WTC11 (cell line): ENCODE data around the gene RFK. TPM values are rescaled to one million over a fixed set of nuclear protein-coding genes. Genes with fewer than 3 reads are reported as not detected.

ENCODE experiments used
- ATAC-seq: fragments of 200-7000 bp; cut with Tn5 transposase; 2 replicates; pipeline ENCODE4 v1.10.0; 2021; ENCODE audit warnings: mild to moderate bottlenecking, moderate library complexity
- CTCF ChIA-PET: fragments of 300-600 bp; sonication (Branson Sonifier 250); formaldehyde crosslinking; loops from one replicate; lab custom pipeline; 2021; ENCODE audit warnings: antibody characterized with exemption; lab: Charles Lee
- POLR2A ChIA-PET: fragments of 350-600 bp; sonication (Branson Sonifier 250); formaldehyde crosslinking; loops from one replicate; lab custom pipeline; 2021; ENCODE audit warnings: antibody characterized with exemption; lab: Charles Lee
- DNase-seq: peaks from one replicate; pipeline ENCODE4 v3.0.0; 2021; ENCODE audit warnings: low spot score
- H3K27ac Mint-ChIP-seq: 2 replicates; pipeline ENCODE4 v1.8.0; 2021; ENCODE audit warnings: mixed read lengths
- H3K27me3 Mint-ChIP-seq: 2 replicates; pipeline ENCODE4 v1.8.0; 2021; ENCODE audit warnings: low read depth, mild to moderate bottlenecking, moderate library complexity, mixed read lengths
- H3K36me3 Mint-ChIP-seq: 2 replicates; pipeline ENCODE4 v1.8.0; 2021; ENCODE audit warnings: mixed read lengths
- H3K4me1 Mint-ChIP-seq: 2 replicates; pipeline ENCODE4 v1.8.0; 2022; ENCODE audit warnings: mixed read lengths
- H3K4me3 Mint-ChIP-seq: 2 replicates; pipeline ENCODE4 v1.8.0; 2021; ENCODE audit warnings: mild to moderate bottlenecking, moderate library complexity, mixed read lengths
- H3K9me3 Mint-ChIP-seq: 2 replicates; pipeline ENCODE4 v1.8.0; 2021; ENCODE audit warnings: mixed read lengths
- ATF1 ChIP-seq: sonication (generic); formaldehyde crosslinking; IDR thresholded peaks from 2 replicates; pipeline ENCODE4 v1.8.1; 2023; ENCODE audit warnings: mild to moderate bottlenecking, moderate library complexity, missing genetic modification reagents
- ATF3 ChIP-seq: sonication (generic); formaldehyde crosslinking; conservative IDR thresholded peaks from 2 replicates; pipeline ENCODE4 v1.8.1; 2022; ENCODE audit warnings: mild to moderate bottlenecking, missing genetic modification reagents
- E2F4 ChIP-seq: sonication (generic); formaldehyde crosslinking; IDR thresholded peaks from 2 replicates; pipeline ENCODE4 v1.8.1; 2022; ENCODE audit warnings: low read depth, mild to moderate bottlenecking, moderate library complexity, missing genetic modification reagents, borderline replicate concordance
- ETV6 ChIP-seq: sonication (generic); formaldehyde crosslinking; IDR thresholded peaks from 2 replicates; pipeline ENCODE4 v1.8.1; 2022; ENCODE audit warnings: mild to moderate bottlenecking, missing genetic modification reagents
- GABPB1 ChIP-seq: sonication (generic); formaldehyde crosslinking; IDR thresholded peaks from 2 replicates; pipeline ENCODE4 v1.8.1; 2023; ENCODE audit warnings: mild to moderate bottlenecking, missing genetic modification reagents
- HMGA2 ChIP-seq: fragments of 250-450 bp; sonication (Bioruptor Pico); IDR thresholded peaks from 2 replicates; pipeline ENCODE4 v1.4.0; 2021; ENCODE audit warnings: mild to moderate bottlenecking, moderate library complexity
- PREB ChIP-seq: sonication (generic); formaldehyde crosslinking; IDR thresholded peaks from 2 replicates; pipeline ENCODE4 v1.8.1; 2022; ENCODE audit warnings: mild to moderate bottlenecking, missing genetic modification reagents, moderate library complexity, borderline replicate concordance
- PRRX2 ChIP-seq: fragments of 250-450 bp; sonication (Bioruptor Pico); IDR thresholded peaks from 2 replicates; pipeline ENCODE4 v1.8.0; 2021; ENCODE audit warnings: mild to moderate bottlenecking
- RELA ChIP-seq: sonication (generic); formaldehyde crosslinking; IDR thresholded peaks from 2 replicates; pipeline ENCODE4 v1.8.1; 2022; ENCODE audit warnings: missing genetic modification reagents, mild to moderate bottlenecking, borderline replicate concordance
- ZNF138 ChIP-seq: sonication (generic); formaldehyde crosslinking; conservative IDR thresholded peaks from 2 replicates; pipeline ENCODE4 v1.8.1; 2022; ENCODE audit warnings: mild to moderate bottlenecking, moderate library complexity, missing genetic modification reagents
- total RNA-seq: library from RNA; stranded (reverse); gene quantifications from 3 replicates; pipeline ENCODE4 v1.2.3, GENCODE V29; 2021
- TF ChIP-seq, protein P1 (sequence below): sonication (generic); formaldehyde crosslinking; IDR thresholded peaks from 2 replicates; pipeline ENCODE4 v1.8.1; 2022; ENCODE audit warnings: mild to moderate bottlenecking, moderate library complexity, missing genetic modification reagents
- TF ChIP-seq, protein P2 (sequence below): sonication (generic); formaldehyde crosslinking; IDR thresholded peaks from 2 replicates; pipeline ENCODE4 v1.8.1; 2023; ENCODE audit warnings: mild to moderate bottlenecking, missing genetic modification reagents, borderline replicate concordance
- TF ChIP-seq, protein P3 (sequence below): sonication (generic); formaldehyde crosslinking; IDR thresholded peaks from 2 replicates; pipeline ENCODE4 v1.8.1; 2023; ENCODE audit warnings: mild to moderate bottlenecking, missing genetic modification reagents

Gene RFK
- total RNA-seq, 1 experiment from 2014 or later = 14.9 TPM

DNA sequence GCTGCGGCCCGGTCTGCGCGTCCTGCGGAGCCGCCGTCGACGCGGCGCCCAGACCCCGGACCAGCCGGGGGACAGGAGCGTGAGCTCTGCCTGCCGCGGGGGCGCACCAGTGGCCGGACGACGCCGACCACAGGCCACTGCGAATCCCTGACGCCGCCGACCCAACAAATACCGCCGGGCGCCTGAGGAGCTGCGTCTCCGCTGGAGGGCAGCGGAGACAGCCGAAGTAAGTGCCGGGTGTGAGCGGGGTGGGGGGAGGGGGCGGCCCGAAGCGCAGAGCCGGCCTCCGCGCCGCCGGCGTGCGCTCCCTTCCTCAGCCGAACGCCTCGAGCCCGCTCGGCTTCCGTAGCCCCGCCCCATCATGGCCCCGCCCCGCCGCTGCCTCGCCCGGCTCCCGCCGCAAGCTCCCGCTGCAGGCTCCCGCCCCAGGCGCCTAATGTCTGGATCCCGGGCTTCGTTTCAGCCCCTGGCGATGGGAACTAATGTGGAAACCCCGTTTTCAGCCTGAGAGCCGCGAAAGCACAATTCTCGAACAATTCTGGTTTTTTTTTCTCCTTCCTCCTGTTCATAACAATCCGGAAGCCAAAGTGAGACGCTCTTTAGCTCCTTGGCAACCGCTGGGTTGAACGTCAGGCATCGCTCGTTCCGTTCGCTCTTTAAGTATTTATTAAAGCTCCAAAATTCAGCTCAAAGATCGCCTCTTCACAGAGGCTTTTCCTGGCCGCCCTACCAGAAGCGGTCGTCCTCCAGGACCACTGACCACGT lies at the start of gene RFK (continued):
- TF ChIP-seq, protein P1, sequence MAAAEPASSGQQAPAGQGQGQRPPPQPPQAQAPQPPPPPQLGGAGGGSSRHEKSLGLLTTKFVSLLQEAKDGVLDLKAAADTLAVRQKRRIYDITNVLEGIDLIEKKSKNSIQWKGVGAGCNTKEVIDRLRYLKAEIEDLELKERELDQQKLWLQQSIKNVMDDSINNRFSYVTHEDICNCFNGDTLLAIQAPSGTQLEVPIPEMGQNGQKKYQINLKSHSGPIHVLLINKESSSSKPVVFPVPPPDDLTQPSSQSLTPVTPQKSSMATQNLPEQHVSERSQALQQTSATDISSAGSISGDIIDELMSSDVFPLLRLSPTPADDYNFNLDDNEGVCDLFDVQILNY = peak; percentile 87
- TF ChIP-seq ETV6 (CRISPR knock-in tag) = peak; percentile 57; the same call in 1 of the 2 replicates
- peak; percentile 72 for TF ChIP-seq GABPB1 (CRISPR knock-in tag)
- no peak for TF ChIP-seq ATF3 (CRISPR knock-in tag)
- TF ChIP-seq PRRX2 (CRISPR knock-in tag) = no peak
- TF ChIP-seq ZNF138 (CRISPR knock-in tag) = no peak
- 0 out of 2 replicates have a peak, but pooled peaks have one; percentile 20 for TF ChIP-seq ATF1 (CRISPR knock-in tag)
- TF ChIP-seq, protein P2, sequence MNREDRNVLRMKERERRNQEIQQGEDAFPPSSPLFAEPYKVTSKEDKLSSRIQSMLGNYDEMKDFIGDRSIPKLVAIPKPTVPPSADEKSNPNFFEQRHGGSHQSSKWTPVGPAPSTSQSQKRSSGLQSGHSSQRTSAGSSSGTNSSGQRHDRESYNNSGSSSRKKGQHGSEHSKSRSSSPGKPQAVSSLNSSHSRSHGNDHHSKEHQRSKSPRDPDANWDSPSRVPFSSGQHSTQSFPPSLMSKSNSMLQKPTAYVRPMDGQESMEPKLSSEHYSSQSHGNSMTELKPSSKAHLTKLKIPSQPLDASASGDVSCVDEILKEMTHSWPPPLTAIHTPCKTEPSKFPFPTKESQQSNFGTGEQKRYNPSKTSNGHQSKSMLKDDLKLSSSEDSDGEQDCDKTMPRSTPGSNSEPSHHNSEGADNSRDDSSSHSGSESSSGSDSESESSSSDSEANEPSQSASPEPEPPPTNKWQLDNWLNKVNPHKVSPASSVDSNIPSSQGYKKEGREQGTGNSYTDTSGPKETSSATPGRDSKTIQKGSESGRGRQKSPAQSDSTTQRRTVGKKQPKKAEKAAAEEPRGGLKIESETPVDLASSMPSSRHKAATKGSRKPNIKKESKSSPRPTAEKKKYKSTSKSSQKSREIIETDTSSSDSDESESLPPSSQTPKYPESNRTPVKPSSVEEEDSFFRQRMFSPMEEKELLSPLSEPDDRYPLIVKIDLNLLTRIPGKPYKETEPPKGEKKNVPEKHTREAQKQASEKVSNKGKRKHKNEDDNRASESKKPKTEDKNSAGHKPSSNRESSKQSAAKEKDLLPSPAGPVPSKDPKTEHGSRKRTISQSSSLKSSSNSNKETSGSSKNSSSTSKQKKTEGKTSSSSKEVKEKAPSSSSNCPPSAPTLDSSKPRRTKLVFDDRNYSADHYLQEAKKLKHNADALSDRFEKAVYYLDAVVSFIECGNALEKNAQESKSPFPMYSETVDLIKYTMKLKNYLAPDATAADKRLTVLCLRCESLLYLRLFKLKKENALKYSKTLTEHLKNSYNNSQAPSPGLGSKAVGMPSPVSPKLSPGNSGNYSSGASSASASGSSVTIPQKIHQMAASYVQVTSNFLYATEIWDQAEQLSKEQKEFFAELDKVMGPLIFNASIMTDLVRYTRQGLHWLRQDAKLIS (CRISPR knock-in tag) = 0 out of 2 replicates have a peak, but pooled peaks have one; percentile 43
- no peak for TF ChIP-seq HMGA2
- peak; percentile 84; the same call in 1 of the 2 replicates for TF ChIP-seq RELA

DNA sequence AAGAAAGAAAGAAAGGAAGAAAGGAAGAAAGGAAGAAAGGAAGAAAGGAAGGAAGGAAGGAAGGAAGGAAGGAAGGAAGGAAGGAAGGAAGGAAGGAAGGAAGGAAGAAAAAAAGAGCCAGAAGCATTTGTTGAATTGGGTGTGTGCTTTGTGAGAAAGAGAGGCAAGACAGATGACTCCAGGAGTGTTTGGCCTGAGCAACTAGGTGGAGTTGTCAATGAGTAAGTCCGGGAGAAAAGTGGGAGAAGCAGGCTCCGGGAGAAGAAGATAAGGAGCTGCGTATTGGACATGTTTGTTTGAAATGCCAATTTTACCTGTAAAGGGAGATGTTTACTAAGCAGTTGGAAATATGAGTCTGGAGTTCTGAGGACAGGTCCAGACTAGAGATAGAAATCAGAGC lies 49.7 kb upstream of the RFK start:
- Mint-ChIP-seq H3K36me3 (peaks cover 17% of the 10 kb centered on the region), H3K27ac (no peak overlapping the region), H3K9me3 (peaks cover 29% of the 10 kb centered on the region), H3K4me1 (no peaks in the 10 kb centered on the region), H3K27me3 (no peaks in the 10 kb centered on the region; the same call in 1 of the 2 replicates)
- ATAC-seq (no peak), DNase-seq (no peak)
- ChIA-PET CTCF (no interaction called here), POLR2A (no interaction called here)
- TF ChIP-seq, protein P2 (CRISPR knock-in tag) = no peak
- TF ChIP-seq, protein P3, sequence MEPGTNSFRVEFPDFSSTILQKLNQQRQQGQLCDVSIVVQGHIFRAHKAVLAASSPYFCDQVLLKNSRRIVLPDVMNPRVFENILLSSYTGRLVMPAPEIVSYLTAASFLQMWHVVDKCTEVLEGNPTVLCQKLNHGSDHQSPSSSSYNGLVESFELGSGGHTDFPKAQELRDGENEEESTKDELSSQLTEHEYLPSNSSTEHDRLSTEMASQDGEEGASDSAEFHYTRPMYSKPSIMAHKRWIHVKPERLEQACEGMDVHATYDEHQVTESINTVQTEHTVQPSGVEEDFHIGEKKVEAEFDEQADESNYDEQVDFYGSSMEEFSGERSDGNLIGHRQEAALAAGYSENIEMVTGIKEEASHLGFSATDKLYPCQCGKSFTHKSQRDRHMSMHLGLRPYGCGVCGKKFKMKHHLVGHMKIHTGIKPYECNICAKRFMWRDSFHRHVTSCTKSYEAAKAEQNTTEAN = no peak
- TF ChIP-seq E2F4 = no peak
- TF ChIP-seq, protein P1 = no peak
- TF ChIP-seq ATF1 (CRISPR knock-in tag) = no peak
- TF ChIP-seq PREB = no peak
- TF ChIP-seq, all 79 proteins: peak for 0
- no peak overlapping the region for H3K4me3 Mint-ChIP-seq
